Ishikawa (cell line): ENCODE data around the gene UBE4B.

Experiments
- CEBPB ChIP-seq: IDR thresholded peaks from 2 replicates; pipeline ENCODE4 v1.6.1; 2012
- CREB1 ChIP-seq: IDR thresholded peaks from 2 replicates; pipeline ENCODE4 v1.6.1; 2012; ENCODE audit warnings: low read depth
- EGR1 ChIP-seq: IDR thresholded peaks from 2 replicates; pipeline ENCODE4 v1.6.1; 2012
- EP300 ChIP-seq: IDR thresholded peaks from 2 replicates; pipeline ENCODE4 v1.6.1; 2012; ENCODE audit warnings: borderline replicate concordance
- FOXM1 ChIP-seq: IDR thresholded peaks from 2 replicates; pipeline ENCODE4 v1.6.1; 2012; ENCODE audit warnings: low read depth, borderline replicate concordance
- MAX ChIP-seq: IDR thresholded peaks from 2 replicates; pipeline ENCODE4 v1.6.1; 2012
- NFIC ChIP-seq: IDR thresholded peaks from 2 replicates; pipeline ENCODE4 v1.6.1; 2012
- RAD21 ChIP-seq: IDR thresholded peaks from 2 replicates; pipeline ENCODE4 v1.6.1; 2012; ENCODE audit warnings: low read depth
- TAF1 ChIP-seq: IDR thresholded peaks from 2 replicates; pipeline ENCODE4 v1.6.1; 2012; ENCODE audit warnings: low read depth, mild to moderate bottlenecking
- TCF12 ChIP-seq: IDR thresholded peaks from 2 replicates; pipeline ENCODE4 v1.6.1; 2012; ENCODE audit warnings: low read depth
- TEAD4 ChIP-seq: IDR thresholded peaks from 2 replicates; pipeline ENCODE4 v1.6.1; 2012
- USF1 ChIP-seq: IDR thresholded peaks from 2 replicates; pipeline ENCODE4 v1.6.1; 2012
- YY1 ChIP-seq: IDR thresholded peaks from 2 replicates; pipeline ENCODE4 v1.6.1; 2012; ENCODE audit warnings: low read depth
- ZBTB7A ChIP-seq: IDR thresholded peaks from 2 replicates; pipeline ENCODE4 v1.6.1; 2012; ENCODE audit warnings: low read depth
- TF ChIP-seq, protein P1 (sequence below): IDR thresholded peaks from 2 replicates; pipeline ENCODE4 v1.6.1; 2012; ENCODE audit warnings: low read depth, mild to moderate bottlenecking

UBE4B gene

DNA sequence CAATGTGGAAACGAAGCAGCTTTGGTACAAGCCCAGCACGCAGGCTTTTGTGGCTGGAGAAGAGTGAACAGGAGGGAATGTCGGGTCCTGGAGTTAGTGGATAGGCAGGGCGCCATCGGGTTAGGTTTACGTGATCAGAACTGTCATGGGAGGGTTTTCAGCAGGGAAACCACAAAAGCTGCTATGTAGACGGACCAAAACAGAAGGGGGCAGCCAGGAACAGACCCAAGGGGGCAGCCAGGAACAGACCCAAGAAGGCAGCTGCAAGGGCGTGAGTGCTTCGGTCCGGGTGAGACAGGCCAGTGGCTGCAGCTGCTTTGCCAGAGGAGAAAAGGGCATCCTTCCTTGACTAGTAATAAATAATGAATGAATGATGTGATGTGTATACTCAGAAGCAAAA is 100.1 kb downstream of the UBE4B start:
- no peak for TF ChIP-seq TAF1
- TF ChIP-seq TCF12 = no peak
- no peak for TF ChIP-seq NFIC
- TF ChIP-seq CREB1 = no peak
- TF ChIP-seq ZBTB7A = no peak
- TF ChIP-seq CEBPB = no peak
- TF ChIP-seq, protein P1, sequence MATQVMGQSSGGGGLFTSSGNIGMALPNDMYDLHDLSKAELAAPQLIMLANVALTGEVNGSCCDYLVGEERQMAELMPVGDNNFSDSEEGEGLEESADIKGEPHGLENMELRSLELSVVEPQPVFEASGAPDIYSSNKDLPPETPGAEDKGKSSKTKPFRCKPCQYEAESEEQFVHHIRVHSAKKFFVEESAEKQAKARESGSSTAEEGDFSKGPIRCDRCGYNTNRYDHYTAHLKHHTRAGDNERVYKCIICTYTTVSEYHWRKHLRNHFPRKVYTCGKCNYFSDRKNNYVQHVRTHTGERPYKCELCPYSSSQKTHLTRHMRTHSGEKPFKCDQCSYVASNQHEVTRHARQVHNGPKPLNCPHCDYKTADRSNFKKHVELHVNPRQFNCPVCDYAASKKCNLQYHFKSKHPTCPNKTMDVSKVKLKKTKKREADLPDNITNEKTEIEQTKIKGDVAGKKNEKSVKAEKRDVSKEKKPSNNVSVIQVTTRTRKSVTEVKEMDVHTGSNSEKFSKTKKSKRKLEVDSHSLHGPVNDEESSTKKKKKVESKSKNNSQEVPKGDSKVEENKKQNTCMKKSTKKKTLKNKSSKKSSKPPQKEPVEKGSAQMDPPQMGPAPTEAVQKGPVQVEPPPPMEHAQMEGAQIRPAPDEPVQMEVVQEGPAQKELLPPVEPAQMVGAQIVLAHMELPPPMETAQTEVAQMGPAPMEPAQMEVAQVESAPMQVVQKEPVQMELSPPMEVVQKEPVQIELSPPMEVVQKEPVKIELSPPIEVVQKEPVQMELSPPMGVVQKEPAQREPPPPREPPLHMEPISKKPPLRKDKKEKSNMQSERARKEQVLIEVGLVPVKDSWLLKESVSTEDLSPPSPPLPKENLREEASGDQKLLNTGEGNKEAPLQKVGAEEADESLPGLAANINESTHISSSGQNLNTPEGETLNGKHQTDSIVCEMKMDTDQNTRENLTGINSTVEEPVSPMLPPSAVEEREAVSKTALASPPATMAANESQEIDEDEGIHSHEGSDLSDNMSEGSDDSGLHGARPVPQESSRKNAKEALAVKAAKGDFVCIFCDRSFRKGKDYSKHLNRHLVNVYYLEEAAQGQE = no peak
- TF ChIP-seq FOXM1 = no peak

DNA sequence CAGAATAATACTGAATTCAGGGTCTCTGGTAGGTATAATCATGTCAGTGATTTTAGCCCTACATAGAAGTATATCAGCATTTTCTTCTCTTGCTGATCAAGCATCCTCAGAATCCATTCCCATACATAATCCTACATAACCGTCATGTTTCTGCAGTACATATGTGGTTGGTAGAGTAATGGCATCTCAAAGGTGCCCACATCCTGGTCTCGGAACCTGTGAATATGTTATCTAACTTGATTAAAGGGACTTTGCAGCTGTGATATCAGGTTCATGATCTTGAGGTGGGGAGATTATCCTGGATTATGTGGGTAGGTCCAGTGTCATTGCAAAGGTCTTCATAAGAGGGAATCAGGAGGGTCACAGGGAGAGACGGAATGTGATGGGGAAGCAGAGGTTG is 108.2 kb downstream of the UBE4B start:
- TF ChIP-seq TAF1 = no peak
- TF ChIP-seq, protein P1 = no peak

GRCh38 chr1:10143961-10144485 is 111.3 kb downstream of the UBE4B start:
- TF ChIP-seq FOXM1 (no peak), TAF1 (no peak), EGR1 (no peak), NFIC (no peak), YY1 (no peak), TEAD4 (no peak), EP300 (no peak), CREB1 (no peak)
- TF ChIP-seq, protein P1 = no peak

DNA sequence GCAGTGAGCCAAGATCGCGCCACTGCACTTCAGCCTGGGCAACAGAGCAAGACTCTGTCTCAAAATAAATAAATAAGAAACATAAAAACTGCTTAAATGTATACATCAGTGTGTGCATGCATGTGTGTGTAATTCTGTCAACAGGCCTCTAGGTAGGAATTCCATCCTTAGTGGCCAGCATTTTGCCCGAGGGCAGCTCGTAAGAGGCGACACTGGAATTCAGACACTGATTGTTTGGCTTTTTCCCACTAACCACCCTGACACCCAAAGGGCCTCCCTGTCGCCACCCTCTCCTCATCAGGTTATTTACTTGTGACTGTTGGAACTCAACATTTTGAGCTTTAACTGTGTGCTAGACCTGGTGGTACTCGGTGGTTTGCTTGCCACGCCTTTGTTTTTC is 113.6 kb downstream of the UBE4B start:
- TF ChIP-seq, protein P1 = no peak
- no peak for TF ChIP-seq TCF12
- no peak for TF ChIP-seq TAF1
- TF ChIP-seq EP300 = no peak
- TF ChIP-seq ZBTB7A = no peak
- TF ChIP-seq CREB1 = no peak
- no peak for TF ChIP-seq CEBPB
- TF ChIP-seq FOXM1 = no peak
- no peak for TF ChIP-seq YY1
- no peak for TF ChIP-seq EGR1
- TF ChIP-seq NFIC = no peak
- TF ChIP-seq USF1 = no peak
- TF ChIP-seq TEAD4 = no peak
- no peak for TF ChIP-seq MAX
- no peak for TF ChIP-seq RAD21
